Fibroblast of lung (primary cell): ENCODE data around the gene ARRDC2.

Experiments used
- CTCF ChIP-seq, 2 donors: IDR thresholded peaks in 1 of 2; conservative IDR thresholded peaks in 1 of 2; 1 replicate in 1 of 2; 2 replicates in 1 of 2; pipeline ENCODE4 v1.5.1; 2011 to 2012; ENCODE audit warnings: low read length in 2 of 2, control low read depth in 1 of 2, inconsistent platforms in 1 of 2, low read depth in 1 of 2, mild to moderate bottlenecking in 1 of 2
- EZH2 ChIP-seq: IDR thresholded peaks from 2 replicates; pipeline ENCODE4 v1.5.1; 2012; ENCODE audit warnings: low read length, control low read depth, mild to moderate bottlenecking; ENCODE audit errors: missing control alignments

GRCh38 chr19:17974551-17974950, 33.4 kb upstream of the ARRDC2 start:
- TF ChIP-seq CTCF (conservative IDR thresholded peaks at IDR 0.05 in 1 of 2, IDR thresholded peaks at IDR 0.05 in 1 of 2; ENCODE audit: low read depth in 1 of 2, low read length in 2 of 2), result no peak
- no peak for TF ChIP-seq EZH2
